CD8-positive, alpha-beta memory T cell (primary cell): ENCODE results near the gene FOXF2. TPM values are rescaled to one million over a fixed set of nuclear protein-coding genes. Genes with fewer than 3 reads are reported as not detected.
"Not testable (repeated sequence)": the region's sequence is repeated elsewhere in the genome, so short reads cannot be mapped to it uniquely, and the experiment has no call there.

Experiments used
- CTCF ChIA-PET: fragments of 350-600 bp; sonication (Branson Sonifier 250); formaldehyde crosslinking; loops from one replicate; lab custom pipeline; 2021; ENCODE audit warnings: antibody characterized with exemption; lab: Charles Lee
- POLR2A ChIA-PET: fragments of 350-600 bp; sonication (Branson Sonifier 250); formaldehyde crosslinking; loops from one replicate; lab custom pipeline; 2021; ENCODE audit warnings: antibody characterized with exemption; lab: Charles Lee
- DNase-seq, 5 donors: peaks; one replicate each; pipeline versions ENCODE4 v3.0.0 to v3.0.0-alpha.2; 2020 to 2022; ENCODE audit warnings: mixed read lengths in 1 of 5
- H3K27ac ChIP-seq: one replicate; pipeline ENCODE4 v1.7.0; 2013; ENCODE audit warnings: low read depth, mild to moderate bottlenecking, low read length, moderate library complexity
- H3K27me3 ChIP-seq: 2 replicates; pipeline ENCODE4 v1.7.0; 2013; ENCODE audit warnings: low read length, mild to moderate bottlenecking; ENCODE audit not compliant: insufficient read depth, poor library complexity, severe bottlenecking
- H3K36me3 ChIP-seq: 2 replicates; pipeline ENCODE4 v1.7.0; 2013; ENCODE audit warnings: mild to moderate bottlenecking, low read length, moderate library complexity; ENCODE audit not compliant: insufficient read depth
- H3K4me1 ChIP-seq: 2 replicates; pipeline ENCODE4 v1.7.0; 2013; ENCODE audit warnings: mild to moderate bottlenecking, low read length, moderate library complexity; ENCODE audit not compliant: insufficient read depth
- H3K4me3 ChIP-seq: 2 replicates; pipeline ENCODE4 v1.7.0; 2013; ENCODE audit warnings: mild to moderate bottlenecking, low read length
- H3K9me3 ChIP-seq: 2 replicates; pipeline ENCODE4 v1.7.0; 2013; ENCODE audit warnings: mild to moderate bottlenecking, low read length
- H3K27ac Mint-ChIP-seq, 8 donors: one replicate each; pipeline ENCODE4 v1.8.0; 2020 to 2021; ENCODE audit warnings: mixed read lengths in 8 of 8, mild to moderate bottlenecking in 6 of 8, inconsistent platforms in 3 of 8, moderate library complexity in 3 of 8
- H3K27me3 Mint-ChIP-seq, 2 donors: one replicate each; pipeline ENCODE4 v1.8.0; 2020 to 2021; ENCODE audit warnings: mixed read lengths in 2 of 2, mild to moderate bottlenecking in 1 of 2, moderate library complexity in 1 of 2
- H3K36me3 Mint-ChIP-seq, 3 donors: one replicate each; pipeline ENCODE4 v1.8.0; 2020 to 2021; ENCODE audit warnings: mixed read lengths in 3 of 3, inconsistent platforms in 1 of 3, mild to moderate bottlenecking in 1 of 3
- H3K4me1 Mint-ChIP-seq, 3 donors: one replicate each; pipeline ENCODE4 v1.8.0; 2020 to 2021; ENCODE audit warnings: mixed read lengths in 3 of 3, inconsistent platforms in 1 of 3, mild to moderate bottlenecking in 1 of 3
- H3K4me3 Mint-ChIP-seq, 7 donors: one replicate each; pipeline ENCODE4 v1.8.0; 2020 to 2021; ENCODE audit warnings: mixed read lengths in 7 of 7, mild to moderate bottlenecking in 6 of 7, moderate library complexity in 4 of 7, inconsistent platforms in 2 of 7
- H3K9me3 Mint-ChIP-seq, 5 donors: one replicate each; pipeline ENCODE4 v1.8.0; 2020 to 2022; ENCODE audit warnings: mixed read lengths in 5 of 5, mild to moderate bottlenecking in 3 of 5, moderate library complexity in 2 of 5, inconsistent platforms in 1 of 5
- polyA plus RNA-seq: library from polyadenylated mRNA; unstranded; fragments of 300-500 nt; fragmentation: Illumina TruSeq; gene quantifications from one replicate; pipeline ENCODE4 v1.2.3, GENCODE V29; 2021
- total RNA-seq, 2 experiments: library from RNA; stranded (reverse); gene quantifications; one replicate each; pipeline ENCODE4 v1.2.3, GENCODE V29; 2021

FOXF2 gene
- total and polyA plus RNA-seq, 3 experiments from 2014 or later, result not detected

DNA sequence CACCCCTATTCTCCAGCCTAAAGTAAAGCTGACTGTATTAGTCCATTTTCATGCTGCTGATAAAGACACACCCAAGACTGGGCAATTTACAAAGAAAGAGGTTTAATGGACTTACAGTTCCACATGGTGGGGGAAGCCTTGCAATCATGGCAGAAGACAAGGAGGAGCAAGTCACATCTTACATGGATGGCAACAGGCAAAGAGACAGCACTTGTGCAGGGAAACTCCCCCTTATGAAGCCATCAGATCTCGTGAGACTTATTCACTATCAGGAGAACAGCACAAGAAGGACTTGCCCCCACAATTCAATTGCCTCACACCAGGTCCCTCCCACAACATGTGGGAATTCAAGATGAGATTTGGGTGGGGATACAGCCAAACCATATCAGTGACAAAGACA lies 19.7 kb upstream of the FOXF2 start:
- POLR2A ChIA-PET, H3K36me3 Mint-ChIP-seq, H3K4me1 Mint-ChIP-seq, H3K4me1 ChIP-seq, H3K27ac ChIP-seq, H3K9me3 ChIP-seq, H3K36me3 ChIP-seq, CTCF ChIA-PET, H3K4me3 ChIP-seq, DNase-seq, H3K27me3 ChIP-seq, H3K4me3 Mint-ChIP-seq, H3K27ac Mint-ChIP-seq: not testable (repeated sequence)
- Mint-ChIP-seq H3K9me3 (peaks cover 2 to 10% (median 8%) of the 10 kb centered on the region in 5 donors), H3K27me3 (peaks cover 43 to 76% of the 10 kb centered on the region in 2 donors)

DNA sequence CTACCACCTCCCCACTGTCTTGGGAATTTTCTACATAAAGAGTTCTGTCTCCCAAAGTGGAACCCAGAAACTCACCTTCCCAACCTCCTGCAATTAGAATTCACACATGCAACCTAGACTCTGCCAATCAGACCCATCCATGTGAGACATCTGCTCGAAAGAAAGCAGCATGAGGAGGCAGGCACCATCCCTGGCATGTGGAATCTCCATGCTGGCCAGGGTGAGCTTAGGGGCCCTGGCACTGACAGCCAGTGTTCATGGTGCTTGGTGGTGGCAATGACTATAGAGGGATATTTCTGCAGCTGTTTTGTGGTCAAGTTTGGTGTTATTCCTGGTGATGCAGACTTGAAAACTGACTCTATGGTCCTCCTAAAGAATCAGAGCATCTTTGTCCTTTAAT lies 17.4 kb upstream of the FOXF2 start:
- Mint-ChIP-seq H3K4me1 (no peaks in the 10 kb centered on the region), H3K27ac (no peak overlapping the region), H3K9me3 (peaks cover 2 to 10% (median 8%) of the 10 kb centered on the region in 5 donors), H3K4me3 (no peak overlapping the region), H3K36me3 (no peaks in the 10 kb centered on the region), H3K27me3 (peaks cover 54 to 87% of the 10 kb centered on the region in 2 donors)
- ChIA-PET POLR2A (no interaction called here), CTCF (no interaction called here)
- no peak overlapping the region for H3K4me3 ChIP-seq
- no peaks in the 10 kb centered on the region for H3K4me1 ChIP-seq
- H3K9me3 ChIP-seq, result no peaks in the 10 kb centered on the region
- peaks cover 15% of the 10 kb centered on the region for H3K27me3 ChIP-seq
- no peak for DNase-seq
- H3K27ac ChIP-seq, result no peak overlapping the region
- no peaks in the 10 kb centered on the region for H3K36me3 ChIP-seq

DNA sequence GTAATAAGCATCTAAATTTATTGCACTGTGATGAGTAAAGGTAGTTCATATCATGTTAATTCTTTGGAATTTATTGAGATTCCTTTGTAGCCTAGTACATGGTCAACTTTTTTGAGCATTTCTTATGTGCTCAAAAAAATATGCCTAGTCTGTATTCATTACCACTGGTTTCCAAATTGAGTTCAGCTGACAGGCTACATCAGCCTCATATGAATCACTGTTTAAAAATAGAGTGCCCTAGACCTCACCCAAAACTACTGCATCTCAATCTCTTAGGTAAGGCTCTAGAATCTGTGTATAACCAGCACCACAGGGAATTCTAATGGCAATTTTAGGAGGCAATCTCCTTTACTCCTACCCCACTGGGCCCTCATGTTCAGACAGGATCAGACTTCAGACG lies 16.7 kb upstream of the FOXF2 start:
- H3K27ac ChIP-seq, result no peak overlapping the region
- Mint-ChIP-seq H3K27me3 (peaks cover 53 to 87% of the 10 kb centered on the region in 2 donors), H3K36me3 (no peaks in the 10 kb centered on the region), H3K9me3 (peaks cover 2 to 10% (median 8%) of the 10 kb centered on the region in 5 donors), H3K4me1 (peaks cover 0 to 3% (median 0%) of the 10 kb centered on the region in 3 donors), H3K4me3 (no peak overlapping the region), H3K27ac (no peak overlapping the region)
- no peaks in the 10 kb centered on the region for H3K36me3 ChIP-seq
- no peak for DNase-seq
- H3K9me3 ChIP-seq, result no peaks in the 10 kb centered on the region
- H3K27me3 ChIP-seq, result peaks cover 15% of the 10 kb centered on the region
- ChIA-PET POLR2A (no interaction called here), CTCF (no interaction called here)
- H3K4me1 ChIP-seq, result no peaks in the 10 kb centered on the region
- no peak overlapping the region for H3K4me3 ChIP-seq

DNA sequence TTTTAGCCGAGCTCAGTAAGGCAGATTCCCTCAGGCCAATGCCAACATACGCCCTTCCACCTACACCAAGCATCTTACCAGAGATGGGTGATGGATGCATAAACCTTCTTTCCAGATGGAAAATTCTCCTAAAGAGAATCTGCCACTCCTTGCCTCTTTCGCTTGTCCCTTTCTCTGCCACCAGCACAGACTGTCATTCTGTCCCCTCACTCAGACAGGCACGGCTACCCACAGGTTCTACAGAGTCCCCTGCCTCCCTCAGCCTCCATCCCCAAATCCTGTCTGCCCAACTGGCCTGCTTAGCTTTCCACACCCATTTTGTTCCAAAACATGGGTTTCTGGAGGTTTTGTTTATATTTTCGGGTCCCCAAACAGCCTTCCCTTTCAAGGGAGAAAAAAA lies 12.7 kb upstream of the FOXF2 start:
- H3K27ac ChIP-seq, result no peak overlapping the region
- no peak overlapping the region for H3K4me3 Mint-ChIP-seq
- ChIA-PET CTCF (no interaction called here), POLR2A (no interaction called here)
- no peak for DNase-seq
- peaks cover 8% of the 10 kb centered on the region for H3K4me1 ChIP-seq
- no peaks in the 10 kb centered on the region for H3K36me3 Mint-ChIP-seq
- peaks cover 12 to 33% (median 20%) of the 10 kb centered on the region in 3 donors for H3K4me1 Mint-ChIP-seq
- peaks cover 67 to 84% of the 10 kb centered on the region in 2 donors for H3K27me3 Mint-ChIP-seq
- peaks cover 35% of the 10 kb centered on the region for H3K27me3 ChIP-seq
- no peaks in the 10 kb centered on the region for H3K9me3 ChIP-seq
- no peak overlapping the region for H3K4me3 ChIP-seq
- no peaks in the 10 kb centered on the region for H3K36me3 ChIP-seq
- peak overlapping the region in 1 of 8 donors; percentile 16 for H3K27ac Mint-ChIP-seq
- H3K9me3 Mint-ChIP-seq, result peaks cover 0 to 5% (median 5%) of the 10 kb centered on the region in 5 donors

GRCh38 chr6:1377526-1377925 lies 11.8 kb upstream of the FOXF2 start:
- CTCF ChIA-PET, result interaction anchor here (1.0 kb wide), 1 partner anchor 19 kb away, joined by 3 read pairs; no protein-coding TSS in a partner anchor
- Mint-ChIP-seq H3K36me3 (no peaks in the 10 kb centered on the region), H3K27me3 (peaks cover 58 to 79% of the 10 kb centered on the region in 2 donors), H3K4me3 (peak overlapping the region in 4 of 7 donors; percentile 14 to 66 (median 34)), H3K4me1 (peaks cover 12 to 37% (median 20%) of the 10 kb centered on the region in 3 donors), H3K27ac (no peak overlapping the region), H3K9me3 (peaks cover 0 to 3% (median under 1%) of the 10 kb centered on the region in 5 donors)
- Histone ChIP-seq H3K9me3 (no peaks in the 10 kb centered on the region), H3K4me1 (peaks cover 8% of the 10 kb centered on the region), H3K27ac (no peak overlapping the region), H3K36me3 (no peaks in the 10 kb centered on the region), H3K27me3 (peaks cover 41% of the 10 kb centered on the region), H3K4me3 (no peak overlapping the region)
- DNase-seq, result no peak
- POLR2A ChIA-PET, result no interaction called here

- peak overlapping the region in 3 of 7 donors; percentile 34 to 66 (median 55) for H3K4me3 Mint-ChIP-seq
These were observed 11.0 kb upstream of the FOXF2 start for GRCh38 chr6:1378065-1379016.

DNA sequence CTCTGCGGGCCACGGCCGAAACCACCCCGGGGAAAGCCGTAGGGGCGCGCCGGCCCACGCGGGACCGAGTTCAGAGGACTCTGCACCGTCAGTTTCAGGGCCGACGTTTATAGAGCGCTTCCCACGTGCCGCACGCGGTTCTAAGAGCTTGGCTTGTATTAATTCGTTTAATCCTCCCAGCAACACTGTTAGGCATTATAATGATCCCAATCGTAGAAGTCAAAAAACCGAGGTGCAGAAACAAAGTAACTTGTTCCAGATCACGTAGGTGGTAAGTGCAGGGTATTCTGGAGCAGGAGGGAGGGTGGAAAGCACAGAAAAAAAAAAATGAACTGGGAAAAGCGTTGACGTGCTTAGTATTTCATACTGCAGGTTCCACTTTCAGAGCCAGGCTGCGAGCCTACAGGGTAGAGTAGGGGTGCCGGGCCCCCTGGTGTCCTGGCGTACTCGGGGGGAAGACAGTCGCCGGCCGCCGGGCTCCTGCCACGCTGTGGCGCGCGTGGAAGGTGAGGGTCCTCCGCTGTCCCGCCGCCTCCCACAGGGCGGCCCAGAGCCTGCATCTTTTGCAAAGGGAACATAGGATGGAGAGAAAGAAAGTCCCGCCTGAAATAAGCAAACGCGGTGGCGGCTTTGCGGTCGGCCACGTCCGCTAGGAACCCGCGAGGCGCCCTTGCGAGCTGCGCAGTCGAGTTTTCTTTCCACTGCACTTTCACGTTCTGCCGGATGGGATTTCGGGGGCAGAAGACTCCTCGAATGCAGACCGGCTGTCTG lies 10.2 kb upstream of the FOXF2 start:
- no peaks in the 10 kb centered on the region for H3K9me3 Mint-ChIP-seq
- H3K4me1 Mint-ChIP-seq, result peaks cover 12 to 40% (median 20%) of the 10 kb centered on the region in 3 donors
- H3K27ac Mint-ChIP-seq, result no peak overlapping the region
- H3K36me3 Mint-ChIP-seq, result no peaks in the 10 kb centered on the region
- no peak for DNase-seq
- Histone ChIP-seq H3K4me1 (peaks cover 8% of the 10 kb centered on the region), H3K9me3 (no peaks in the 10 kb centered on the region), H3K4me3 (no peak overlapping the region), H3K36me3 (no peaks in the 10 kb centered on the region), H3K27me3 (peaks cover 48% of the 10 kb centered on the region), H3K27ac (no peak overlapping the region)
- ChIA-PET POLR2A (no interaction called here), CTCF (interaction anchor here (1.1 kb wide), 1 partner anchor 788 kb away, joined by 3 read pairs; no protein-coding TSS in a partner anchor)
- H3K4me3 Mint-ChIP-seq, result peak overlapping the region; percentile 11 to 59 (median 20)
- peaks cover 49 to 69% of the 10 kb centered on the region in 2 donors for H3K27me3 Mint-ChIP-seq

More at GRCh38 chr6:1378065-1379016, 11.0 kb upstream of the FOXF2 start:
- Histone ChIP-seq H3K4me3 (no peak overlapping the region), H3K27ac (no peak overlapping the region), H3K9me3 (no peaks in the 10 kb centered on the region), H3K36me3 (no peaks in the 10 kb centered on the region), H3K27me3 (peaks cover 48% of the 10 kb centered on the region), H3K4me1 (peaks cover 8% of the 10 kb centered on the region)
- Mint-ChIP-seq H3K4me1 (peaks cover 12 to 40% (median 20%) of the 10 kb centered on the region in 3 donors), H3K9me3 (no peaks in the 10 kb centered on the region), H3K27me3 (peaks cover 53 to 74% of the 10 kb centered on the region in 2 donors), H3K36me3 (no peaks in the 10 kb centered on the region), H3K27ac (no peak overlapping the region)
- ChIA-PET POLR2A (no interaction called here), CTCF (interaction anchor here (1.0 kb wide), 1 partner anchor 19 kb away, joined by 3 read pairs; no protein-coding TSS in a partner anchor)
- no peak for DNase-seq
